Osteocyte (in vitro differentiated cells): ENCODE results near the gene ANGPT4. TPM values are rescaled to one million over a fixed set of nuclear protein-coding genes. Genes with fewer than 3 reads are reported as not detected.
"Not testable (repeated sequence)": the region's sequence is repeated elsewhere in the genome, so short reads cannot be mapped to it uniquely, and the experiment has no call there.

Experiments
- DNase-seq: peaks from one replicate; pipeline ENCODE4 v3.0.0; 2021; ENCODE audit warnings: mixed read lengths; ENCODE audit not compliant: unreplicated experiment; ENCODE audit errors: extremely low spot score
- H3K27ac Mint-ChIP-seq: one replicate; pipeline ENCODE4 v1.8.0; 2021; ENCODE audit warnings: mild to moderate bottlenecking, mixed read lengths; ENCODE audit not compliant: unreplicated experiment
- H3K27me3 Mint-ChIP-seq: one replicate; pipeline ENCODE4 v1.8.0; 2021; ENCODE audit warnings: mixed read lengths; ENCODE audit not compliant: unreplicated experiment
- H3K36me3 Mint-ChIP-seq: one replicate; pipeline ENCODE4 v1.8.0; 2021; ENCODE audit warnings: mixed read lengths; ENCODE audit not compliant: unreplicated experiment
- H3K4me1 Mint-ChIP-seq: one replicate; pipeline ENCODE4 v1.8.0; 2021; ENCODE audit warnings: mixed read lengths; ENCODE audit not compliant: unreplicated experiment
- H3K4me3 Mint-ChIP-seq: one replicate; pipeline ENCODE4 v1.8.0; 2021; ENCODE audit warnings: mild to moderate bottlenecking, moderate library complexity, mixed read lengths; ENCODE audit not compliant: unreplicated experiment
- H3K9me3 Mint-ChIP-seq: one replicate; pipeline ENCODE4 v1.8.0; 2021; ENCODE audit warnings: mixed read lengths; ENCODE audit not compliant: unreplicated experiment
- CTCF ChIP-seq: fragments of 200-600 bp; sonication (generic); IDR thresholded peaks from 2 replicates; pipeline ENCODE4 v1.5.0; 2021; ENCODE audit warnings: antibody characterized with exemption, mild to moderate bottlenecking, moderate library complexity
- total RNA-seq: library from RNA; stranded (reverse); gene quantifications from 2 replicates; pipeline ENCODE4 v1.2.1, GENCODE V29; 2021

Gene ANGPT4
- total RNA-seq, 1 donor from 2014 or later: not detected

GRCh38 chr20:829551-829950 lies 86.6 kb downstream of the ANGPT4 start:
- no peak for TF ChIP-seq CTCF
- Mint-ChIP-seq H3K27me3 (no peaks in the 10 kb centered on the region), H3K27ac (no peak overlapping the region), H3K36me3 (no peaks in the 10 kb centered on the region), H3K4me3 (no peak overlapping the region), H3K4me1 (peaks cover 11% of the 10 kb centered on the region), H3K9me3 (no peaks in the 10 kb centered on the region)
- DNase-seq: no peak

DNA sequence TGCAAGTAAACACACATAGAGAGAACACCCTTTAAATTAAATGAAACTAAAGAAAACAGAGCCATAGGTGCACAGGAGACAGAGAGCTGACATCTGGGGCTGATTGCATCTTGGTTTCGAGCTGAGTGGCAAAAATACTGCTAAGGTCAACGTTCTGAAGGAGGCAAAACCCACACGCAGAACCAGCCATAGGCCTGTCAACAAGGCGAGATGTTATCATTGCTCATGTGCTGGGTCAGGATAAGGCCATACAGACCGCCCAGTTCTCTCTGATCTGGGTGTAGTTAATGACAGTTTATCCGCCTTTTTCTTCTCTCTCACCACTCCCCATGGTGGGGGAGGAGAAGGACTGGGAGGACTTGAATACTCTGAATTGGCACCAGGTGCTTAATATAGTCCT lies 87.1 kb downstream of the ANGPT4 start:
- Mint-ChIP-seq H3K27me3 (no peaks in the 10 kb centered on the region), H3K4me1 (peaks cover 6% of the 10 kb centered on the region), H3K36me3 (no peaks in the 10 kb centered on the region), H3K9me3 (no peaks in the 10 kb centered on the region), H3K4me3 (no peak overlapping the region), H3K27ac (no peak overlapping the region)
- no peak for TF ChIP-seq CTCF
- no peak for DNase-seq

DNA sequence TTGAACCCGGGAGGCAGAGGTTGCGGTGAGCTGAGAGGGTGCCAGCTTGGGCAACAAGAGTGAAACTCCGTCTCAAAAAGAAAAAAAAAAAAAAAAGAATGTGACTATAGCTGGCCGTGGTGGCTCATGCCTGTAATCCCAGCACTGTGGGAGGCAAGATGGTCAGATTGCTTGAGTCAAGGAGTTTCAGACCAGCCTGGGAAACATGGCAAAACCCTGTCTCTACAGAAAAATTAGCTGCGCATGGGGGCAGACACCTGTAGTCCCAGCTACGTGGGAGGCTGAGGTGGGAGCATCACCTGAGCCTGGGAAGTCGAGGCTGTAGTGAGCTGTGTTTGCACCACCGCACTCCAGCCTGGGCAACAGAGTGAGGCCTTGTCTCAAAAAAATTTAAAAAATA lies 88.2 kb downstream of the ANGPT4 start:
- not testable (repeated sequence) for H3K27me3 Mint-ChIP-seq, H3K4me3 Mint-ChIP-seq, H3K9me3 Mint-ChIP-seq, H3K4me1 Mint-ChIP-seq, H3K27ac Mint-ChIP-seq, H3K36me3 Mint-ChIP-seq
- peak; percentile 8 for DNase-seq

DNA sequence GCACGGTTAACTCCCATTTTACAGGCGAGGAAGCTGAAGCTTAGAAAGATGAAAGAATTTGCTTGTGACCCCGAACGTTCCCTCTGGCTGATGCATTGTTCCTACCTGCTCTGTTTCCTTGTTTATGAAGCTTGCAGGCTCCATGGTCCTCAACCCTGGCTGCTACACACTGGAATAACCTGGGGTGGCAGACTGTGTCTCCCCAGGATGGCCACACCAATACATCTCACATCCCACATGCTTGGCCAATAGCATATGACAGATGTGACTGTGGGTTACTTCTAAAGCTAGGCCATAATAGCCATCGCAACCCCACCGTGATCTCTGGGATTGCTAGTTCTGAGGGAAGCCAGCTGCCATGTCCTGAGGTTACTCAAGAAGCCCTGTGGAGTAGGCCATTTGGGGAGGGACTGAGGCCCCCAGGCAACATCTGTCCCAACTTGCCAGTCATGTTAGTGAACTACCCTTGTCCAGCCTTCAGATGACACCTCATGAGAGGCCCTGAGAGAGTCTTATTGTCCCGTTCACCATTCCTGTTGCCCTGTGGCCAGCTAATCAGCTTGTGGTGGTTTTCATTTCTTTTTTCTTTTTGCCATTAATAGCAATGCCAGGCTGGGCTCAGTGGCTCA lies 89.3 kb downstream of the ANGPT4 start:
- no peak for TF ChIP-seq CTCF
- Mint-ChIP-seq H3K27ac (no peak overlapping the region), H3K9me3 (no peaks in the 10 kb centered on the region), H3K36me3 (no peaks in the 10 kb centered on the region), H3K4me3 (no peak overlapping the region), H3K4me1 (no peaks in the 10 kb centered on the region), H3K27me3 (no peaks in the 10 kb centered on the region)
- no peak for DNase-seq

GRCh38 chr20:825710-826421 lies 90.3 kb downstream of the ANGPT4 start:
- no peaks in the 10 kb centered on the region for H3K27me3 Mint-ChIP-seq
- H3K4me3 Mint-ChIP-seq: no peak overlapping the region
- no peak for DNase-seq
- no peaks in the 10 kb centered on the region for H3K9me3 Mint-ChIP-seq
- no peak for TF ChIP-seq CTCF
- H3K27ac Mint-ChIP-seq: no peak overlapping the region
- no peaks in the 10 kb centered on the region for H3K4me1 Mint-ChIP-seq
- H3K36me3 Mint-ChIP-seq: no peaks in the 10 kb centered on the region
